Measurements from ENCODE around the gene SH3RF3.

SH3RF3 gene

DNA sequence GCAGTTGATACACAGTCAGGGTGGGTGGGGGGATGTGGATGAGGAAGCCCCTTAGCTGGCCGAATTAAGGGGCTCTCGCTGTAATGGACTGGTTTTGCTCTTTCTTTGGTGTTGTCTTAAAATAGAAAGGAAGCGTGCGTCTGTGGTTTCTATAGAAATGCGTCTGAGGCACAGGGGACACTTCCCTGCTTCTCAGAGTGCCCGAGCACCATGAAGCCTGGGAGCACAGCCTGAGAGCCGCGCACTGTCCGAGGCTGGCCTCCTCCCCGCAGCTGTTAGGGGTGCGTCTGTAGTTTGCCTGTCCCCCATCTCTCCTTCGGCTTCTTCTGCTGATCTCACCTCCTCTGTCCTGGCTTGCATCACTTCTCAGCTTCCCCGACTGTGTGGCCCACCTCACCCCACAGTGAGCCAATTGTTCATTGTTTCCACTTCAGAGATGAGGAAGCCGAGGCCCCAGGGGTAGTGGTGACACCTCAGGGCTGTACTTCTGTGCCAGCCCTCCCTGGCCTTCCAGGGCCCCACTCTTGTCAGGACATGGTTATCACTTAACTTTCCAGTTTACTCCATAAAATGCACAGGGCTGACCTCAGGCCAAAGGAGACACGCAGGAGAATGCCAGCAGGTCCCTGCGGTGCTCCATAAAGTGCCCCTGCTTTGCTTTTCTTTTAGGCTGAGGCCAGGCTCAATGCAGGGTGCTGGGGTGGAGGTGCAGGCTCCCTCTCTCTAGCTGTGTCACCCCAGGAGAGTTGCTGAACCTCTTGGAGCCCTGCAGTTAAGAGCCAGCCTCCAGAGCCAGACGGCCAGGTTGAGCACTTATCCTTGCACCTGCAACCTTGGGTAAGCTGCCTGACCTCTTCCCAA lies 274.2 kb downstream of the SH3RF3 start:
- Histone ChIP-seq H3K4me2 (peak overlapping the region; percentile 76 to 95 (median 88)), H3K9ac (peak overlapping the region in 9 of 11 experiments; percentile 2 to 67 (median 36); a peak in 13 of 22 replicates), H3K4me1 (peaks cover 50 to 78% (median 74%) of the 10 kb centered on the region in 10 experiments), H3K9me3 (replicated peaks in 1 of 11) (no peaks in the 10 kb centered on the region), H3K27me3 (no peaks in the 10 kb centered on the region), H3K36me3 (peaks cover 0 to 84% (median 55%) of the 10 kb centered on the region in 11 experiments; a peak in 20 of 22 replicates), H4K20me1 (peaks cover 26 to 100% (median 93%) of the 10 kb centered on the region in 11 experiments; a peak in 20 of 22 replicates), H3K27ac (peak overlapping the region in 7 of 11 experiments; percentile 1 to 66 (median 57); a peak in 10 of 22 replicates), H3K4me3 (peak overlapping the region in 6 of 10 experiments; percentile 8 to 39 (median 30); a peak in 3 of 20 replicates)
- no peak for TF ChIP-seq Cebpa-rat (IDR thresholded peaks at IDR 0.05)

DNA sequence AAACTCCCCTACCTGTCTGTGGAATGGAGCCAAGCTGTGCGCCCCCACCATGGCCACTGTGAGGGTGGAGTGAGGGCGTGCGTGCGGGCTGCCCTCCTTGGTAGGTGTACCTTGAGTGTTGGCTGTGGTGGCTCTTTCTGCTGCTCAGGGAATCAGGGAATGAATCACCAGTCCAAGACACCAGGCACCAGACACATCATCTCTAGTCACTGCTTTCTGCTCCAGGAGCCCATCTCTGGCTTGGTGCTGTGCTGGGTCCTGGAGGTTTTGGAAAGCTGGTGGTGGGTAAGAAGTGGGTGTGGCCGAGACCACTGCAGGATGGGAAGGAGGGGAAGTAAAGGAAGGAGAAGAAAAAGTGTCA lies 274.8 kb downstream of the SH3RF3 start:
- Histone ChIP-seq H3K4me1 (peaks cover 56 to 84% (median 76%) of the 10 kb centered on the region in 10 experiments), H3K27me3 (no peaks in the 10 kb centered on the region), H3K4me3 (no peak overlapping the region), H4K20me1 (peaks cover 26 to 100% (median 93%) of the 10 kb centered on the region in 11 experiments; a peak in 20 of 22 replicates), H3K36me3 (peaks cover 0 to 83% (median 48%) of the 10 kb centered on the region in 11 experiments; a peak in 20 of 22 replicates), H3K9ac (0 out of 22 replicates have a peak overlapping the region, but pooled peaks of 1 of the 11 experiments have one; percentile 3), H3K4me2 (peak overlapping the region; percentile 76 to 95 (median 88)), H3K9me3 (replicated peaks in 1 of 11) (no peaks in the 10 kb centered on the region), H3K27ac (0 out of 22 replicates have a peak overlapping the region, but pooled peaks of 2 of the 11 experiments have one; percentile 64 to 66)
- TF ChIP-seq Cebpa-rat (IDR thresholded peaks at IDR 0.05): no peak

DNA sequence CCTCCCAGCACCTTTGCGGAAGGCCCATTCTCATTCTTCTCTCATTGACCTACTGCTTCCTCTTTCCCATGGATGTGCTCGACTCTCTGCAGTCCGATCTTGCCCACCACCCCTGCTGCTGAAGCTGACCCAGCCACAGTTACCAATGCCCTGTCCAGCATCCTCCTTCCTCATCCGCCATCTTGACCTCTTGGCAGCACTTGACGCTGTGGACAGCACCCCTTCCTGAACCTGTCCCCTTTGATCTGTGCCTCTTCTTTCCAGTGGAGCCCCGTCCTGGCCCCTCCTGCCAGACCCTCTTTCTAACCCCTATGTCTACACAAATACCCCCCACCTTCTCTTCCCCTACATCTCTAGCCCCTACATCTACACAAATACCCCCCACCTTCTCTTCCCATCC lies 275.7 kb downstream of the SH3RF3 start:
- no peak overlapping the region for H3K4me3 ChIP-seq
- peak overlapping the region; percentile 76 to 95 (median 88); a peak in 16 of 22 replicates for H3K4me2 ChIP-seq
- H3K27me3 ChIP-seq: no peaks in the 10 kb centered on the region
- H3K4me1 ChIP-seq: peaks cover 57 to 92% (median 85%) of the 10 kb centered on the region in 10 experiments
- no peak overlapping the region for H3K9ac ChIP-seq
- H3K27ac ChIP-seq: no peak overlapping the region
- H4K20me1 ChIP-seq: peaks cover 26 to 100% (median 94%) of the 10 kb centered on the region in 11 experiments; a peak in 20 of 22 replicates
- no peaks in the 10 kb centered on the region for H3K9me3 ChIP-seq (replicated peaks in 1 of 11)
- TF ChIP-seq Cebpa-rat (IDR thresholded peaks at IDR 0.05): no peak
- H3K36me3 ChIP-seq: peaks cover 0 to 75% (median 40%) of the 10 kb centered on the region in 11 experiments; a peak in 19 of 22 replicates

DNA sequence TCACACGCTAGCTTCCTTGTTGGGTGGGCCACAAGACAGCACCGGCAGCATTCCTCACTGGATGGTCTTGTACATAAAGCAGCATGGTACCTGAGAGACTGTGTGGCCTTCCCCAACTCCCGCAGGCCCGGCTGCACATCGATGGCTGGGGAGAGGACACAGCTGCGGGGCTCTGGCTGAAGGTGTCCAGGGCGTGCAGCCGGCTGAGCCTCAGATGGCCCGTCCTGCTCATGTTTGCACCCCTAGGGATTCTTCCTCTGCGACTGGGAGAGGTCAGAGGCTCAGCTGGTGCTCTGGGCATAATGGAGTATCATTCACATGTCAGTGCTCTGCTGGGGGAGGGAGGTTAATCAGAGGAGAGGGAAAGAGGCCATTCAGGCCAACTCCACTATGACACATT lies 276.9 kb downstream of the SH3RF3 start:
- peaks cover 57 to 95% (median 90%) of the 10 kb centered on the region in 10 experiments for H3K4me1 ChIP-seq
- no peak overlapping the region for H3K4me3 ChIP-seq
- TF ChIP-seq Cebpa-rat (IDR thresholded peaks at IDR 0.05): no peak
- peaks cover 0 to 71% (median 35%) of the 10 kb centered on the region in 11 experiments; a peak in 17 of 22 replicates for H3K36me3 ChIP-seq
- H3K9me3 ChIP-seq (replicated peaks in 1 of 11): no peaks in the 10 kb centered on the region
- no peaks in the 10 kb centered on the region for H3K27me3 ChIP-seq
- no peak overlapping the region for H3K9ac ChIP-seq
- peaks cover 26 to 100% (median 99%) of the 10 kb centered on the region in 11 experiments; a peak in 20 of 22 replicates for H4K20me1 ChIP-seq
- no peak overlapping the region for H3K27ac ChIP-seq
- H3K4me2 ChIP-seq: peak overlapping the region in 3 of 11 experiments; percentile 12 to 85 (median 57); a peak in 3 of 22 replicates

DNA sequence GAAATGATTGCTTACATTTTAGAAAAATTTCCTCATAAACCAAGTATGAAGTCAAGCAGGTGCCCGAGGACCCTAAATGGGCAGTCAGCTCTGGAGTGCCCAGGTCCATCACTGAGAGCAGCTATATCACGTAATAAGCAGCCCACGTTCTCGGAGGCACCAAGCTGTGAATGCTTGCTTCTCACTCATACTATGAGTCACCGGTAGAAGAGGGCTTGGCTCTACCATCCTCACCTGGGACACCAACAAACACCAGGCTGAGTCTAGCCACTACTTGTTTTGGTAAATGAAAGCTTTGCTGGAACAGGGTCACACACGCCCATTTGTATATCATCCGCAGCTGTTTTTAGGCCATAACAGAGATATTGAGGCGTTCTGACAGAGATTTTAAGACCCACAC lies 277.3 kb downstream of the SH3RF3 start:
- H4K20me1 ChIP-seq: peaks cover 26 to 100% (median 99%) of the 10 kb centered on the region in 11 experiments; a peak in 20 of 22 replicates
- H3K4me1 ChIP-seq: peaks cover 52 to 94% (median 87%) of the 10 kb centered on the region in 10 experiments
- no peak overlapping the region for H3K27ac ChIP-seq
- H3K9ac ChIP-seq: no peak overlapping the region
- no peak overlapping the region for H3K4me3 ChIP-seq
- TF ChIP-seq Cebpa-rat (IDR thresholded peaks at IDR 0.05): no peak
- peaks cover 0 to 71% (median 35%) of the 10 kb centered on the region in 11 experiments; a peak in 17 of 22 replicates for H3K36me3 ChIP-seq
- H3K4me2 ChIP-seq: peak overlapping the region in 9 of 11 experiments; percentile 2 to 87 (median 66); a peak in 16 of 22 replicates
- no peaks in the 10 kb centered on the region for H3K9me3 ChIP-seq (replicated peaks in 1 of 11)
- H3K27me3 ChIP-seq: no peaks in the 10 kb centered on the region

DNA sequence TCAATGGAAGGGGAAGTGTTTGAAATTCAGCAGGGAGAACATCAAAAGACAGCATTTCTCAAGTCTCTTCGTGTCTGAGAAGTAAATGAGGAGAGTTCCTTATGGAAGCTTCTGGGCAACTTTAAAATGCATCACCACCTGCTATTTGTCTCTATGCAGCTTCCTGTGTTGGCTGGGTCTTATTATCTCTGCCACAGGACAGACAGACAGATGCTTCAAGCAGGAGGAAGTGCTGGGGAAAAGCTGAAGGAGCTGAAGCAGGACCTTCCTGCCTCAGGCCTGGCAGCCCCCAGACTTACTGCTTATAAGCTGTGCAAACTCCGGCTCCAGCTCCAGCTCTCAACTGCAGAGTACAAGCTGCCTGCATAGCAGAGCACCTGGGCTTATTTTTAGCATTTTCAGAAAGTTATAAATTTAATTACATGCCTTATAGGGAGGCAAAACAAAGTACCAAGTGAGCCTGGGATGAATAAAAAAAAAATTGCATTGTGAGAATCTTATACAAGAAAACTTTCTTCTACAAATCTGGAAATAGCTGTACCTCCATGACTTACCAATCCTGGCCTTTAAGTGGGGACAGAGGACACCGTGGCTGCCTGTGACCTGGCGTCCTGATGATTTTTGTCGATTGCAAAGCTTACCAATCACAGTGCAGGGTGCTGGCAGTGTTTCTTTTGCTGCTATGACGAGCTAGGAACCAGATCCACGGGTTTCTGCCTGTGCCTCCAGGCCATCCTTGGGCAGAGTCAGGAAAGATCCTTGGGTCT lies 278.5 kb downstream of the SH3RF3 start:
- Histone ChIP-seq H3K4me3 (no peak overlapping the region), H3K4me2 (peak overlapping the region in 10 of 11 experiments; percentile 3 to 87 (median 62); a peak in 17 of 22 replicates), H3K9ac (peak overlapping the region in 4 of 11 experiments; percentile 20 to 36 (median 28); a peak in 3 of 22 replicates), H3K36me3 (peaks cover 0 to 75% (median 37%) of the 10 kb centered on the region in 11 experiments; a peak in 16 of 22 replicates), H3K27ac (peak overlapping the region in 1 of 11 experiments; percentile 16; a peak in 1 of 22 replicates), H4K20me1 (peaks cover 20 to 100% (median 99%) of the 10 kb centered on the region in 11 experiments; a peak in 20 of 22 replicates), H3K9me3 (replicated peaks in 1 of 11) (no peaks in the 10 kb centered on the region), H3K27me3 (no peaks in the 10 kb centered on the region), H3K4me1 (peaks cover 41 to 85% (median 77%) of the 10 kb centered on the region in 10 experiments)
- TF ChIP-seq Cebpa-rat (IDR thresholded peaks at IDR 0.05): no peak

DNA sequence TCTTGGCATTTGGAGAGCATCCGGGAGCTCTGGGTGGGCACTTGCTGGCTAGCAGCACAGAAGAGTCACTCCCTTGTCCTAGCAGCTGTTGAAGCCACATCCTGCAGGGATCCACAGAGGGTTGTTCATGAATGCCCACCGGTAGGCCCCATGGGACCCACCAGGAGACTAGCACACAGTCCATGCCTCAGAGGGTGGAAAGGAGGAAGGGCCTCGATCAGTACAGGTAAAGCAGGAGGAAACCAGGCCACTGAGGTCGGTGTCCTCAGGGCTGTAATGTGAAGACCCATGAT lies 279.0 kb downstream of the SH3RF3 start:
- H3K27me3 ChIP-seq: no peaks in the 10 kb centered on the region
- H3K4me1 ChIP-seq: peaks cover 35 to 80% (median 71%) of the 10 kb centered on the region in 10 experiments
- TF ChIP-seq Cebpa-rat (IDR thresholded peaks at IDR 0.05): no peak
- H4K20me1 ChIP-seq: peaks cover 17 to 100% (median 94%) of the 10 kb centered on the region in 11 experiments; a peak in 20 of 22 replicates
- peak overlapping the region in 9 of 11 experiments; percentile 21 to 87 (median 66); a peak in 17 of 22 replicates for H3K4me2 ChIP-seq
- H3K36me3 ChIP-seq: peaks cover 0 to 75% (median 37%) of the 10 kb centered on the region in 11 experiments; a peak in 16 of 22 replicates
- H3K27ac ChIP-seq: peak overlapping the region in 1 of 11 experiments; percentile 16; a peak in 1 of 22 replicates
- no peak overlapping the region for H3K4me3 ChIP-seq
- no peaks in the 10 kb centered on the region for H3K9me3 ChIP-seq (replicated peaks in 1 of 11)
- H3K9ac ChIP-seq: peak overlapping the region in 4 of 11 experiments; percentile 20 to 36 (median 28); a peak in 3 of 22 replicates

DNA sequence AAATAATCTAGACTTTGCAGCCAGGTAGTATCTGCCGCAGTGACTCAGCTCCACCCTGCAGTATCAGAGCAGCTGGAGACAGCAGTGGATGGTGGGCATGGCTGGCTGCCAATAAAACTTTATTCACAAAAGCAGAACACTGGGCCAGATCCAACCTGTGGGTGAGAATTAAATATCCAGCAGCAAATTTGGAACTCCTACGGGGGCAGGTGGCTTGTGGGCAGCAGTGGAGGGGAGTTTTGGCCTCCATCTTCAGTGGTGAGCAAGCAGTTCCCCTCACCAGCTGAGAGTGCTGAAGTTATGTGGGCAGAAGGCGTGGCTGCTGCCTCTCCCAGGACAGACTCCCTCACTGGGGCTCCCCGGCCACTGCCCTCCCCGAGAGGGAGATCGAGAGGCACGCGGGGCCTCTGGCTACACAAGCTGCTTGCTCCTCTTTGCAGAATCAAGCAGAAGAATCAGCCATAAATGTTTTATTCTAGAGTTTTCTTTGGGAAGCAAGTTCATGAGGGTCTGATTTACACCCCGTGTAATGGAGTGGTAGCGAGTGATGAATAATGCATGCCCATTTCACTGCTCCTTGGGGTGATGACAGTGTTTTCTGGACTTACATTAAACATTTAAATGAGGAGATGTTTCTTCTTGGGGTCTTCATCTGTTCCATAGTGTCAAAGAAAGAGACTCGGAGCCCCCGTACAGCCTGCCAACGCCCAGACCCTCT lies 280.5 kb downstream of the SH3RF3 start:
- no peaks in the 10 kb centered on the region for H3K27me3 ChIP-seq

More for the DNA sequence above, 280.5 kb downstream of the SH3RF3 start:
- Histone ChIP-seq H3K4me3 (no peak overlapping the region), H3K4me1 (peaks cover 21 to 76% (median 66%) of the 10 kb centered on the region in 10 experiments), H3K36me3 (peaks cover 3 to 78% (median 32%) of the 10 kb centered on the region in 11 experiments; a peak in 16 of 22 replicates), H3K4me2 (peak overlapping the region; percentile 2 to 87 (median 39); a peak in 18 of 22 replicates), H3K9me3 (replicated peaks in 1 of 11) (no peaks in the 10 kb centered on the region), H3K27ac (no peak overlapping the region), H3K9ac (no peak overlapping the region), H4K20me1 (peaks cover 5 to 99% (median 90%) of the 10 kb centered on the region in 11 experiments; a peak in 18 of 22 replicates)
- TF ChIP-seq Cebpa-rat (IDR thresholded peaks at IDR 0.05): no peak

Data from BLaER1 treated with 17β-estradiol and CSF1 and Interleukin-3, amounts not matched to agents 10 nM and 100 nM (cell line).